AG04450 (cell line): Measurements from ENCODE around the gene OR13C8. TPM values are rescaled to one million over a fixed set of nuclear protein-coding genes. Genes with fewer than 3 reads are reported as not detected.
"Not testable (repeated sequence)": the region's sequence is repeated elsewhere in the genome, so short reads cannot be mapped to it uniquely, and the experiment has no call there.

Experiments used
- CTCF ChIA-PET: fragments of 300-600, 350-600 bp; formaldehyde crosslinking; extraction: SDS; loops from one replicate; lab custom pipeline; 2022; ENCODE audit warnings: antibody characterized with exemption, inconsistent platforms; lab: Charles Lee
- POLR2A ChIA-PET: fragments of 350-600 bp; formaldehyde crosslinking; extraction: SDS; loops from one replicate; lab custom pipeline; 2021; ENCODE audit warnings: antibody characterized with exemption, inconsistent platforms; lab: Yijun Ruan, JAX
- DNase-seq: peaks from one replicate; pipeline ENCODE4 v3.0.0-alpha.2; 2011; ENCODE audit warnings: low read depth, low spot score
- H3K27ac ChIP-seq: one replicate; pipeline ENCODE4 v1.5.1; 2012; ENCODE audit warnings: low read depth, low read length, control low read depth
- H3K27me3 ChIP-seq: one replicate; pipeline ENCODE4 v1.6.0; 2012; ENCODE audit warnings: low read length; ENCODE audit not compliant: control insufficient read depth, insufficient read depth
- H3K4me3 ChIP-seq: 2 replicates; pipeline ENCODE4 v1.5.1; 2011; ENCODE audit warnings: mild to moderate bottlenecking, low read depth, low read length, control low read depth
- H3K9me3 ChIP-seq: 2 replicates; pipeline ENCODE4 v1.5.1; 2012; ENCODE audit warnings: low read length; ENCODE audit not compliant: control insufficient read depth, insufficient read depth
- CTCF ChIP-seq: IDR thresholded peaks from 2 replicates; pipeline ENCODE4 v1.5.1; 2011; ENCODE audit warnings: low read depth, low read length, control low read depth, inconsistent platforms
- polyA minus RNA-seq: library from RNA; depleted of rRNA, polyadenylated mRNA; stranded (reverse); fragments of >200 nt; gene quantifications from 2 replicates; pipeline ENCODE4 v1.2.3, GENCODE V29; 2011; rRNA and poly(A)+ RNA removed
- polyA plus RNA-seq: library from polyadenylated mRNA; depleted of rRNA; stranded (reverse); fragments of >200 nt; gene quantifications from 2 replicates; pipeline ENCODE4 v1.2.3, GENCODE V29; 2011; rRNA removed

Gene OR13C8
- polyA plus RNA-seq = not detected in 2 replicates
- not detected in 2 replicates for polyA minus RNA-seq

- Histone ChIP-seq H3K9me3 (no peaks in the 10 kb centered on the region; the same call in 1 of the 2 replicates), H3K27ac (no peak within 1 kb of the TSS), H3K4me3 (no peak within 1 kb of the TSS), H3K27me3 (no peaks in the 10 kb centered on the region)
- no peak for DNase-seq
- POLR2A ChIA-PET = no interaction called here
- CTCF ChIA-PET = no interaction called here
- no peak for TF ChIP-seq CTCF
These were observed at the start of gene OR13C8 for GRCh38 chr9:104568868-104569267. Gene OR13C8, plus strand, starts transcription at chr9:104569168. Its CDS starts 0 bp downstream, at chr9:104569168.

- H3K27me3 ChIP-seq, H3K4me3 ChIP-seq, POLR2A ChIA-PET, DNase-seq, H3K27ac ChIP-seq, CTCF ChIA-PET: not testable (repeated sequence)
- H3K9me3 ChIP-seq = peaks cover 20% of the 10 kb centered on the region
These were observed 48.7 kb upstream of the OR13C8 start for GRCh38 chr9:104520241-104520640.

- Histone ChIP-seq H3K27me3 (no peaks in the 10 kb centered on the region), H3K9me3 (peaks cover 6% of the 10 kb centered on the region; the same call in 1 of the 2 replicates), H3K4me3 (no peak within 1 kb of the TSS), H3K27ac (no peak within 1 kb of the TSS)
- POLR2A ChIA-PET = no interaction called here
- CTCF ChIA-PET = no interaction called here
- DNase-seq = no peak
- no peak for TF ChIP-seq CTCF
These were observed 41.9 kb upstream of the OR13C8 start, which contains the start of gene OR13C4 for GRCh38 chr9:104527109-104527508. Gene OR13C4, minus strand, starts transcription at chr9:104527209. Its CDS starts 0 bp downstream, at chr9:104527209.

- Histone ChIP-seq H3K27me3 (no peaks in the 10 kb centered on the region), H3K4me3 (no peak within 1 kb of the TSS), H3K27ac (no peak within 1 kb of the TSS), H3K9me3 (no peaks in the 10 kb centered on the region)
- ChIA-PET POLR2A (no interaction called here), CTCF (no interaction called here)
- TF ChIP-seq CTCF = no peak
- DNase-seq = no peak
These were observed 32.2 kb upstream of the OR13C8 start, which contains the start of gene OR13C3 for GRCh38 chr9:104536756-104537155. Gene OR13C3, minus strand, starts transcription at chr9:104536856. Its CDS starts 133 bp downstream, at chr9:104536723.

GRCh38 chr9:104539275-104539674, 29.7 kb upstream of the OR13C8 start:
- H3K4me3 ChIP-seq = no peak overlapping the region
- H3K27me3 ChIP-seq = no peaks in the 10 kb centered on the region
- DNase-seq = no peak
- no peak overlapping the region for H3K27ac ChIP-seq
- no peaks in the 10 kb centered on the region for H3K9me3 ChIP-seq
- ChIA-PET POLR2A (no interaction called here), CTCF (interaction anchor here (0.7 kb wide), 1 partner anchor 8 kb away, joined by 8 read pairs; no protein-coding TSS in a partner anchor)
- TF ChIP-seq CTCF = no peak
